Right lobe of liver (tissue), 6 donors: Measurements from ENCODE around the gene PITPNC1. TPM values are rescaled to one million over a fixed set of nuclear protein-coding genes. Genes with fewer than 3 reads are reported as not detected.

Experiments
- ATAC-seq, 4 donors: fragments of 200-7000 bp; cut with Tn5 transposase; one replicate each; pipeline ENCODE4 v1.9.1; 2020; ENCODE audit warnings: mild to moderate bottlenecking in 4 of 4, moderate library complexity in 4 of 4
- DNase-seq, 3 donors: peaks; one replicate each; pipeline ENCODE4 v3.0.0-alpha.2; 2020
- H3K27ac ChIP-seq, 3 donors: fragments of 200-600 bp; one replicate each; pipeline ENCODE4 v1.8.0; 2022
- H3K27me3 ChIP-seq, 2 donors: fragments of 200-600 bp; one replicate each; pipeline ENCODE4 v1.8.0; 2022
- H3K36me3 ChIP-seq, 4 donors: fragments of 200-600 bp; sonication (generic) in 1 of 4; one replicate each; pipeline versions ENCODE4 v1.5.1 to v1.8.0; 2017 to 2022; ENCODE audit warnings: control low read depth in 1 of 4
- H3K4me1 ChIP-seq, 4 donors: fragments of 200-600 bp; sonication (generic) in 1 of 4; one replicate each; pipeline versions ENCODE4 v1.5.1 to v1.8.0; 2017 to 2022; ENCODE audit warnings: control low read depth in 1 of 4
- H3K4me3 ChIP-seq, 3 donors: fragments of 200-600 bp; one replicate each; pipeline ENCODE4 v1.8.0; 2022
- H3K9me3 ChIP-seq, 4 donors: fragments of 200-600 bp; sonication (generic) in 1 of 4; one replicate each; pipeline versions ENCODE4 v1.5.1 to v1.8.0; 2017 to 2022; ENCODE audit warnings: control low read depth in 1 of 4
- CTCF ChIP-seq, 4 donors: fragments of 200-600 bp in 3 of 4; fragments of 450-650 bp in 1 of 4; IDR thresholded peaks; one replicate each; pipeline versions ENCODE4 v1.5.1 to v1.8.0; 2016 to 2022; ENCODE audit warnings: antibody characterized with exemption in 4 of 4, mild to moderate bottlenecking in 2 of 4
- POLR2A ChIP-seq: fragments of 450-650 bp; IDR thresholded peaks from one replicate; pipeline ENCODE4 v1.6.1; 2017; ENCODE audit warnings: antibody characterized with exemption, mild to moderate bottlenecking
- WGBS: methylation state at CpG from one replicate; pipeline ENCODE4 v1.1.6; 2018; ENCODE audit warnings: low coverage, low lambda C conversion rate; ENCODE audit not compliant: insufficient coverage; ENCODE audit errors: missing lambda C conversion rate; 5-methylcytosine and 5-hydroxymethylcytosine counted together
- intact Hi-C, 2 donors: fragments of 100-400 bp; cut with DNase I; formaldehyde crosslinking; loops; one replicate each; pipeline versions ENCODE4 v1.11.2 to v1.14.1; 2022
- total RNA-seq, 6 experiments: library from RNA; depleted of rRNA in 2 of 6; stranded (reverse); fragments of >200 nt in 2 of 6; fragmentation: NEBNext Ultra II Directional in 3 of 6; extraction: Animal tissue kit (Norgen Biotek cat#: 25700) in 3 of 6; gene quantifications; one replicate each; pipeline versions ENCODE4 v1.1.0 to v1.2.4, GENCODE V29; 2016 to 2023
- donor health status: DM: no; HTN: yes; CAD: no.
- donor health status: DM: no; HTN: no; CAD: no.
- donor health status: DM: no; HTN: no; CAD: no.
- donor health status: DM: no; HTN: yes; CAD: no.
- donor health status: DM: no; HTN: yes; CAD: no.

Gene PITPNC1
- total RNA-seq, 6 experiments from 2014 or later = 4.7 to 13.0 (median 7.4) TPM

GRCh38 chr17:67636312-67636711, 259.2 kb downstream of the PITPNC1 start:
- no peak overlapping the region for H3K27ac ChIP-seq
- TF ChIP-seq POLR2A (no peak), CTCF (IDR thresholded peaks at IDR 0.05) (no peak)
- 94% methylated on average over 6 of the region's 8 CpGs for WGBS
- H3K27me3 ChIP-seq = no peaks in the 10 kb centered on the region
- no peak overlapping the region for H3K4me3 ChIP-seq
- intact Hi-C loops = no loop called here
- no peak for ATAC-seq
- no peak for DNase-seq
- peaks cover 0 to 7% (median 0%) of the 10 kb centered on the region in 4 donors for H3K36me3 ChIP-seq
- no peaks in the 10 kb centered on the region for H3K9me3 ChIP-seq
- H3K4me1 ChIP-seq = peaks cover 0 to 7% (median 0%) of the 10 kb centered on the region in 4 donors

- no peak for DNase-seq
- H3K27me3 ChIP-seq = no peaks in the 10 kb centered on the region
- no peak for ATAC-seq
- peaks cover 0 to 7% (median 0%) of the 10 kb centered on the region in 4 donors for H3K4me1 ChIP-seq
- no peak overlapping the region for H3K27ac ChIP-seq
- TF ChIP-seq CTCF (IDR thresholded peaks at IDR 0.05) (no peak), POLR2A (no peak)
- H3K9me3 ChIP-seq = no peaks in the 10 kb centered on the region
- 74% methylated on average over 10 of the region's 13 CpGs for WGBS
- H3K36me3 ChIP-seq = peaks cover 0 to 7% (median 0%) of the 10 kb centered on the region in 4 donors
- H3K4me3 ChIP-seq = no peak overlapping the region
- intact Hi-C loops = no loop called here
Measured at GRCh38 chr17:67636834-67637520, 259.9 kb downstream of the PITPNC1 start.

- intact Hi-C loops = no loop called here
- no peak for TF ChIP-seq POLR2A
- no peak for TF ChIP-seq CTCF (IDR thresholded peaks at IDR 0.05)
- no peaks in the 10 kb centered on the region for H3K27me3 ChIP-seq
- no peak for DNase-seq
- H3K4me1 ChIP-seq = peaks cover 0 to 7% (median 0%) of the 10 kb centered on the region in 4 donors
- H3K27ac ChIP-seq = no peak overlapping the region
- peaks cover 0 to 5% (median 0%) of the 10 kb centered on the region in 4 donors for H3K36me3 ChIP-seq
- no peak for ATAC-seq
- no peak overlapping the region for H3K4me3 ChIP-seq
- WGBS = 100% methylated on average over 2 of the region's 8 CpGs
- H3K9me3 ChIP-seq = no peaks in the 10 kb centered on the region
Measured at GRCh38 chr17:67637901-67638641, 261.0 kb downstream of the PITPNC1 start.

- Histone ChIP-seq H3K9me3 (no peaks in the 10 kb centered on the region), H3K36me3 (no peaks in the 10 kb centered on the region), H3K27ac (no peak overlapping the region), H3K4me3 (no peak overlapping the region), H3K4me1 (peaks cover 0 to 7% (median 0%) of the 10 kb centered on the region in 4 donors), H3K27me3 (no peaks in the 10 kb centered on the region)
- intact Hi-C loops = no loop called here
- 89% methylated on average over 4 of the region's 4 CpGs for WGBS
- ATAC-seq = no peak
- TF ChIP-seq CTCF (IDR thresholded peaks at IDR 0.05) (no peak), POLR2A (no peak)
- DNase-seq = no peak
Measured at GRCh38 chr17:67638871-67639270, 261.8 kb downstream of the PITPNC1 start.
